ENCODE data around the gene MBNL2.

The MBNL2 gene

GRCh38 chr13:97390941-97391600 lies 168.9 kb downstream of the MBNL2 start:
- Histone ChIP-seq H2AFZ (ENCODE audit: low read depth, low read length, severe bottlenecking) (no peak overlapping the region), H3K27ac (ENCODE audit: low read depth, low read length) (no peak overlapping the region), H3K9me2 (replicated peaks; ENCODE audit: insufficient read depth, low read length) (no peaks in the 10 kb centered on the region), H3K27me3 (ENCODE audit: low read length) (no peaks in the 10 kb centered on the region), H4K20me1 (ENCODE audit: low read depth, low read length) (no peaks in the 10 kb centered on the region), H3K4me2 (ENCODE audit: low read depth, low read length, poor library complexity, severe bottlenecking) (no peak overlapping the region), H3F3A (ENCODE audit: insufficient read depth) (no peaks in the 10 kb centered on the region), H3K79me2 (ENCODE audit: insufficient read depth, low read length) (no peaks in the 10 kb centered on the region), H3K9me3 (ENCODE audit: insufficient read depth, low read length) (no peaks in the 10 kb centered on the region), H3K36me3 (ENCODE audit: low read length) (peaks cover 3% of the 10 kb centered on the region; the same call in 1 of the 2 replicates), H3K4me3 (ENCODE audit: insufficient read depth, low read length, poor library complexity, severe bottlenecking) (no peak overlapping the region), H3K9ac (ENCODE audit: low read length) (no peak overlapping the region)
- TF ChIP-seq EZH2phosphoT487 (conservative IDR thresholded peaks at IDR 0.05; ENCODE audit: low read length): no peak
- TF ChIP-seq, protein P1, sequence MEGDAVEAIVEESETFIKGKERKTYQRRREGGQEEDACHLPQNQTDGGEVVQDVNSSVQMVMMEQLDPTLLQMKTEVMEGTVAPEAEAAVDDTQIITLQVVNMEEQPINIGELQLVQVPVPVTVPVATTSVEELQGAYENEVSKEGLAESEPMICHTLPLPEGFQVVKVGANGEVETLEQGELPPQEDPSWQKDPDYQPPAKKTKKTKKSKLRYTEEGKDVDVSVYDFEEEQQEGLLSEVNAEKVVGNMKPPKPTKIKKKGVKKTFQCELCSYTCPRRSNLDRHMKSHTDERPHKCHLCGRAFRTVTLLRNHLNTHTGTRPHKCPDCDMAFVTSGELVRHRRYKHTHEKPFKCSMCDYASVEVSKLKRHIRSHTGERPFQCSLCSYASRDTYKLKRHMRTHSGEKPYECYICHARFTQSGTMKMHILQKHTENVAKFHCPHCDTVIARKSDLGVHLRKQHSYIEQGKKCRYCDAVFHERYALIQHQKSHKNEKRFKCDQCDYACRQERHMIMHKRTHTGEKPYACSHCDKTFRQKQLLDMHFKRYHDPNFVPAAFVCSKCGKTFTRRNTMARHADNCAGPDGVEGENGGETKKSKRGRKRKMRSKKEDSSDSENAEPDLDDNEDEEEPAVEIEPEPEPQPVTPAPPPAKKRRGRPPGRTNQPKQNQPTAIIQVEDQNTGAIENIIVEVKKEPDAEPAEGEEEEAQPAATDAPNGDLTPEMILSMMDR (IDR thresholded peaks at IDR 0.05; ENCODE audit: insufficient read depth, low read length, poor library complexity, severe bottlenecking): no peak

DNA sequence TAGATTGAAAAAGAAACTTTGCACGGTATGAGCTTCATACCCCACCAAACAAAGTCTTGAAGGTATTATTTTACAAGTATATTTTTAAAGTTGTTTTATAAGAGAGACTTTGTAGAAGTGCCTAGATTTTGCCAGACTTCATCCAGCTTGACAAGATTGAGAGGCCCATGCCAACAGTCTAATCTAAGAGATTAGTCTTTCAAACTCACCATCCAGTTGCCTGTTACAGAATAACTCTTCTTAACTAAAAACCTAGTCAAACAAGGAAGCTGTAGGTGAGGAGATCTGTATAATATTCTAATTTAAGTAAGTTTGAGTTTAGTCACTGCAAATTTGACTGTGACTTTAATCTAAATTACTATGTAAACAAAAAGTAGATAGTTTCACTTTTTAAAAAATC lies 169.9 kb downstream of the MBNL2 start:
- H3K9me2 ChIP-seq (replicated peaks; ENCODE audit: insufficient read depth, low read length): no peaks in the 10 kb centered on the region
- no peak for TF ChIP-seq EZH2phosphoT487 (conservative IDR thresholded peaks at IDR 0.05; ENCODE audit: low read length)
- TF ChIP-seq, protein P1 (IDR thresholded peaks at IDR 0.05; ENCODE audit: insufficient read depth, low read length, poor library complexity, severe bottlenecking): no peak
- no peaks in the 10 kb centered on the region for H3K9me3 ChIP-seq (ENCODE audit: insufficient read depth, low read length)
- H3K79me2 ChIP-seq (ENCODE audit: insufficient read depth, low read length): no peaks in the 10 kb centered on the region
- H3K4me3 ChIP-seq (ENCODE audit: insufficient read depth, low read length, poor library complexity, severe bottlenecking): no peak overlapping the region
- H3K27ac ChIP-seq (ENCODE audit: low read depth, low read length): no peak overlapping the region
- H3K27me3 ChIP-seq (ENCODE audit: low read length): no peaks in the 10 kb centered on the region
- H3K9ac ChIP-seq (ENCODE audit: low read length): no peak overlapping the region
- H3F3A ChIP-seq (ENCODE audit: insufficient read depth): no peaks in the 10 kb centered on the region
- no peak overlapping the region for H3K4me2 ChIP-seq (ENCODE audit: low read depth, low read length, poor library complexity, severe bottlenecking)
- H3K36me3 ChIP-seq (ENCODE audit: low read length): peaks cover 3% of the 10 kb centered on the region; the same call in 1 of the 2 replicates
- H4K20me1 ChIP-seq (ENCODE audit: low read depth, low read length): no peaks in the 10 kb centered on the region
- no peak overlapping the region for H2AFZ ChIP-seq (ENCODE audit: low read depth, low read length, severe bottlenecking)

GRCh38 chr13:97394542-97394941 lies 172.4 kb downstream of the MBNL2 start:
- Histone ChIP-seq H3K9ac (ENCODE audit: low read length) (no peak overlapping the region), H3K4me3 (ENCODE audit: insufficient read depth, low read length, poor library complexity, severe bottlenecking) (no peak overlapping the region), H3K36me3 (ENCODE audit: low read length) (peaks cover 3% of the 10 kb centered on the region; the same call in 1 of the 2 replicates), H4K20me1 (ENCODE audit: low read depth, low read length) (no peaks in the 10 kb centered on the region), H3K27me3 (ENCODE audit: low read length) (no peaks in the 10 kb centered on the region), H3K27ac (ENCODE audit: low read depth, low read length) (no peak overlapping the region), H3K9me2 (replicated peaks; ENCODE audit: insufficient read depth, low read length) (no peaks in the 10 kb centered on the region), H3F3A (ENCODE audit: insufficient read depth) (no peaks in the 10 kb centered on the region), H3K79me2 (ENCODE audit: insufficient read depth, low read length) (no peaks in the 10 kb centered on the region), H3K4me2 (ENCODE audit: low read depth, low read length, poor library complexity, severe bottlenecking) (no peak overlapping the region), H3K9me3 (ENCODE audit: insufficient read depth, low read length) (no peaks in the 10 kb centered on the region), H2AFZ (ENCODE audit: low read depth, low read length, severe bottlenecking) (no peak overlapping the region)
- TF ChIP-seq, protein P1 (IDR thresholded peaks at IDR 0.05; ENCODE audit: insufficient read depth, low read length, poor library complexity, severe bottlenecking): no peak
- no peak for TF ChIP-seq EZH2phosphoT487 (conservative IDR thresholded peaks at IDR 0.05; ENCODE audit: low read length)
